SK-MEL-5 (cell line): ENCODE data around the gene GRK2. TPM values are rescaled to one million over a fixed set of nuclear protein-coding genes. Genes with fewer than 3 reads are reported as not detected.

Experiments used
- DNase-seq: peaks from one replicate; pipeline ENCODE4 v3.0.0-alpha.2; 2016; ENCODE audit warnings: low read depth, low spot score
- in situ Hi-C: cut with HindIII; loops from 2 replicates; pipeline ENCODE4 v1.10.0; 2016; ENCODE audit warnings: low sequenced_read_pairs, high pct_unique_total_duplicates, low pct_unique_long_range_greater_than_20kb
- total RNA-seq: library from RNA; depleted of rRNA; stranded (reverse); fragments of >200 nt; shearing (Covaris generic); gene quantifications from 2 replicates; pipeline ENCODE4 v1.2.3, GENCODE V29; 2014

GRK2 gene
- total RNA-seq, 1 experiment from 2014 or later: 25.0 TPM

- in situ Hi-C loops: no loop called here
- DNase-seq: no peak
Observed at GRCh38 chr11:67287355-67288197, 21.3 kb downstream of the GRK2 start.

DNA sequence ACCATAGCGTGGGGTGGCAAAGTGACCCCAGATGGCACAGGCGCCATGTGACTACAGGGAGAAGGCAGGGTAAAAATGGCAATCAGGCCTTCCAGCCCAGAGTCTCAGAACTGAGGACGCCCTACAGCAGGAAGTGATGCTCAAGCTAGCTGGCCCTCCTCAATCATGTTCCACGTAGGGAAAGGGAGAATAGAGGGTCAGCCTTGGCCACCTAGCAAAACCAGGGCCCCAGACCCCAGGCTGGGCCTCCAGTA lies 21.9 kb downstream of the GRK2 start:
- in situ Hi-C loops: no loop called here

GRCh38 chr11:67288452-67289225 lies 22.4 kb downstream of the GRK2 start:
- peak; percentile 80 for DNase-seq
- in situ Hi-C loops: no loop called here

More for the DNA sequence above, 21.9 kb downstream of the GRK2 start:
- DNase-seq: no peak

- no peak for DNase-seq
- in situ Hi-C loops: no loop called here
Observed at GRCh38 chr11:67289226-67289650, 23.0 kb downstream of the GRK2 start, which contains the start of gene ANKRD13D. ANKRD13D (plus strand) TSS chr11:67289303; CDS start chr11:67289461, 158 bp downstream.

GRCh38 chr11:67289651-67290479 lies 23.6 kb downstream of the GRK2 start:
- in situ Hi-C loops: no loop called here
- DNase-seq: no peak

GRCh38 chr11:67290801-67291200 lies 24.5 kb downstream of the GRK2 start:
- in situ Hi-C loops: no loop called here
- DNase-seq: no peak

DNA sequence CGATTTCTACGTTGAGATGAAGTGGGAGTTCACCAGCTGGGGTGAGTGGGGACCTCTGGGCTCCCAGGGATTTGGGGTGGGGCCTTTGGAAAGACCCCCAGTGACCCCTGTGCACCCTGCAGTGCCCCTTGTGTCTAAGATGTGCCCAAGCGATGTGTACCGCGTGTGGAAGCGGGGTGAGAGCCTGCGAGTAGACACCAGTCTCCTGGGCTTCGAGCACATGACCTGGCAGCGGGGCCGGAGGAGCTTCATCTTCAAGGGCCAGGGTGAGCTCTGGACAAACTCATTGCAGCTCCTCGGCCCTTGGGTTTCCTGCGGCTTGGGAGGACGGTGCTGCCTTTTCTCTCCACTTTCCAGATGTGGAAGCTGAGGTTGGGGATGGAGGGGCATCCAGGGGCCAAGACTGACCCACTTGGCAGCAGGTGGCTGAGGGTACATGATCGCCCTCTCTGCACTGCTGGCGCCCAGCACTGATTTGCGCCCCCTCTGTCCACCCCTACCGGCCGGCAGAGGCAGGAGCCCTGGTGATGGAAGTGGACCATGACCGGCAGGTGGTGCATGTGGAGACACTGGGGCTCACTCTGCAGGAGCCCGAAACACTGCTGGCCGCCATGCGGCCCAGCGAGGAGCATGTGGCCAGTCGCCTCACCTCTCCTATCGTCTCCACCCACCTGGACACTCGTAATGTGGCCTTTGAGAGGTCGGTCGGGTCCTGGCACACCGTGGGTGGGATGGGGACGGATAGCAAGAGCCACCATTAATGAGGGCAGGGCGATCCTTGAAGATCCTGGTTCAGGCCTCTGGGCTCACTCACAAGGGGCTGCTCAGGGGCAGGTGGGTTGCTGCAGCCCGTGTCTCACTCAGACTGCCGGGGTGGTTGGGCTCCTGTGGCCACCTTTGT lies 25.5 kb downstream of the GRK2 start:
- no peak for DNase-seq
- in situ Hi-C loops: no loop called here

DNA sequence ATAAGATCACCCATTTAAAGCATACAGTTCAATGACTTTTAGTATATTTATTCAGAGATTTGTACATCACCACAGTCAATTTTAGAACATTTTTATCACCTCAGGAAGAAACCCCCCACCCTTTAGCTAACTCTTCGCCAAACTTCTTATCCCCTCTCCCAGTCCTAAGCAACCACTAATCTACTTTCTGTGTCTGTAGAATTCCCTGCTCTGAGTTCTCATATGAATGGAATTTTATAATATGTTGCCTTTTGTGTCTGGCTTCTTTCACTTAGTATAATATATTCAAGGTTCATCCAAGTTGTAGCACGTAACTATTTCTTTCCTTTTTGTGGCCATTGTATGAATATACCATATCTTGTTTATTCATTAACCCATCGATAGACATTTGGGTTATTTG lies 26.4 kb downstream of the GRK2 start:
- no peak for DNase-seq
- in situ Hi-C loops: no loop called here

DNA sequence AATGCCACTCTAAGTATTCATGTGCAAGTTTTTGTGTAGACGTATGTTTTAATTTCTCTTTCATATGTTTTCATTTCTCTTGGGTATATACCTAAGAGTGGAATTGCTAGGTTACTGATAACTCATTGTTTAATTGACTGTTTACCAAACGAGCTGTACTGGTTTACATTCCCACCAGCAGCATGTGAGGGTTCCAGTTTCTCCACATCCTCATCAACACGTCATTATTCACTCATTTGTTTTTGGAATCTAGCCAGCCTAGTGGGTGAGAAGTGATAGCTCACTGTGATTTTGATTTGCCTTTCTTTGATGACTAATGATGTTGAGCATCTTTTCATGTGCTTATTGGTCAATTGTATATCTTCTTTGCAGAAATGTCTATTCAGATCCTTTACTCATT lies 26.8 kb downstream of the GRK2 start:
- DNase-seq: no peak
- in situ Hi-C loops: no loop called here

DNA sequence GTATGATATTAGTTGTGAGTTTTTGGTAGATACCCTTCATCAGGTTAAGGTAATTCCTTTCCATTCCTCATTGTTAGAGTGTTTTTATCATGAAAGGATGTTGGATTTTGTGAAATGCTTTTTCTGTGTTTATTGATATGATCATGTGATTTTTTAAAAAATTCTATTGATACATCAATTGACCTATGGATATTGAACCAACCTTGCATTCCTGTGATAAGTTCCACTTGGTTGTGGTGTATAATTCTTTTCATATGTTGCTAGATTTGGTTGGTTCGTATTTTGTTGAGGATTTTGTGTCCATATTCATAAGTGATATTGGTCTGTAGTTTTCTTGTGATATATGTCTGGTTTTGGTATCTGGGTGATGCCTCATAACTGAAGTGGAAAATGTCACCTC lies 29.6 kb downstream of the GRK2 start:
- in situ Hi-C loops: no loop called here
- DNase-seq: no peak

DNA sequence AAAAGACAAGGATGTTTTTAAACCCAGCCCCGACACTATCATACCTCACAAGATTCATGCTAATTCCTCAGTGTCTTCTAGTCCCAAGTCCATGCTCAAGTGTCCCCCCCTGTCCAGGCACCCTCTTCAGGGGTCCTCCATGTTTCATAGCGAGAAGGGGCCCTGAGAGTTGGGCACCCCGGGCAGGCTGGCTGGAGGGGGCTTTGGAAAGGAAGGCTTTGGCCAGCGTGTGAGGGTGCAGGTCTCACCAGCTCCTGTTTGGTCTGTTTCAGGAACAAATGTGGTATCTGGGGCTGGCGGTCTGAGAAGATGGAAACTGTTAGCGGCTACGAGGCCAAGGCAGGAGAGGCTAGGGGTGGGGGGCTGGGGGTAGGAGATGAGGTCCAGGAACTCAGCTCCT lies 32.5 kb downstream of the GRK2 start:
- no peak for DNase-seq
- in situ Hi-C loops: no loop called here

- in situ Hi-C loops: no loop called here
- DNase-seq: no peak
Observed at GRCh38 chr11:67299471-67300191, 33.4 kb downstream of the GRK2 start.

DNA sequence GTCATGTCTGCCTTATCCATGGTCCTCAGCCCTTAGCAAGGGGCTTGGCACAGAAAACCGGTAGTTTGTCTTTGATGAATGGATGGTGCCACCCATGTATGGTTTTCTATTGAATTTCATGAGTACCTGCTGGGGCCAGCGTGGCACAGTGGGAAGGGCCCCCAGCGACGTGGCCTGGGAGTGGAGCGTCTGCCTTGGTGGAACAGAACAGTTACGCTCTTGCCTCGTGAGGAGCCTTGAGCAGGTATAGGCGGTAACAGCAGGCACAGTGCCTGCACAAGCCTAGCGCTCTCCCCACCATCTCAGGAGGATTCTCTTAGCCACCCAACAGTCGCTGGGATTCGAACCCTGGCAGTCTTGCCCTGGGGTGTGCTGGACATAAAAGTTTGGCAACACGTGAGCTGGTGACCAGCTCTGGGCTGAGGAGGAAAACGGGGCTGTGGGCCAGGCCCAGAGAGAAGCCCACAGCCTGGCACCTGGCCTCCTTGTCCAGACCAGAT lies 34.0 kb downstream of the GRK2 start:
- in situ Hi-C loops: no loop called here
- DNase-seq: no peak

DNA sequence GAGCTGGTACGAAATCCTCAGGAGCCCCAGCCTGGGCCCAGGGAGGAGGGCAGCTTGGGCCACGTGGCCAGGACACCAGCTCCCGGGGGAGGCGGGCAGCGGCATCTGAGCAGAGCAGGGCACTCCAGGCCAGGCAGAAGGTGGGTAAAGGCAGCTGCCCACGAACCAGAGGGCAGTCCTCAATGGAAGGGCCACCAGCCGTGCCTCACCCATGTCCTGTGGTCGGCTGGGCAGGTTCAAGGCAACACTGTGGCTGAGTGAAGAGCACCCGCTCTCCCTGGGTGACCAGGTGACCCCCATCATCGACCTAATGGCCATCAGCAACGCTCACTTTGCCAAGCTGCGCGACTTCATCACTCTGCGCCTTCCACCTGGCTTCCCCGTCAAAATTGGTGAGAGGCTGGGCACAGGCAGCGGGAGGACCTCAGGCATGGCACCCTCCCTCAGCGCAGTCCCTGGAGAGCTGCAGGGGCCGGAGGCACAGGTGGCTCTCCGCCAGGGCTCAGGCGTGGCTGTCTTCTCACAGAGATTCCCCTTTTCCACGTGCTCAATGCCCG lies 34.6 kb downstream of the GRK2 start:
- in situ Hi-C loops: no loop called here
- no peak for DNase-seq

- in situ Hi-C loops: no loop called here
- no peak for DNase-seq
Observed at GRCh38 chr11:67301313-67301921, 35.1 kb downstream of the GRK2 start.

- in situ Hi-C loops: no loop called here
- DNase-seq: no peak
Observed at GRCh38 chr11:67301951-67302516, 35.8 kb downstream of the GRK2 start.
